GM12878 (cell line): ENCODE results near the gene SLC30A4. TPM values are rescaled to one million over a fixed set of nuclear protein-coding genes. Genes with fewer than 3 reads are reported as not detected.

Experiments
- ATAC-seq: fragments of 200-7000 bp; cut with Tn5 transposase; 3 replicates; pipeline ENCODE4 v1.9.1; 2020; ENCODE audit warnings: mild to moderate bottlenecking, moderate library complexity
- BruUV-seq: library from RNA; stranded (reverse); fragments of 400-500 nt; replicated peaks from 2 replicates; lab custom pipeline; 2021; lab: Mats Ljungman, UMichigan
- CTCF ChIA-PET: fragments of 300-600 bp; sonication (Branson Sonifier 250); formaldehyde crosslinking; extraction: SDS; loops from one replicate; lab custom pipeline; 2021; ENCODE audit warnings: inconsistent platforms; lab: Yijun Ruan, JAX
- POLR2A ChIA-PET: fragments of 350-600 bp; formaldehyde crosslinking; extraction: SDS; loops from one replicate; lab custom pipeline; 2021; ENCODE audit warnings: inconsistent platforms; lab: Charles Lee
- RAD21 ChIA-PET: fragments of 300-600 bp; sonication (Branson Sonifier 250); formaldehyde crosslinking; loops from one replicate; lab custom pipeline; 2023; ENCODE audit warnings: antibody characterized with exemption; ENCODE audit not compliant: unreplicated experiment; lab: Charles Lee
- SMC1A ChIA-PET: fragments of 300-600 bp; sonication (Branson Sonifier 250); formaldehyde crosslinking; loops from one replicate; lab custom pipeline; 2023; ENCODE audit not compliant: unreplicated experiment, uncharacterized antibody; lab: Charles Lee
- DNase-seq: peaks from one replicate; pipeline ENCODE4 v3.0.0-alpha.2; 2011; ENCODE audit warnings: low read depth, low spot score
- FAIRE-seq: peaks from 3 replicates; lab custom pipeline; 2011; peaks lifted over from hg19 to GRCh38; lab: Jason Lieb, UNC
- H2AFZ ChIP-seq: 2 replicates; pipeline ENCODE4 v1.6.0; 2011; ENCODE audit warnings: low read depth, low read length, control low read depth; ENCODE audit not compliant: control insufficient read depth
- H3K27ac ChIP-seq: 2 replicates; pipeline ENCODE4 v1.5.1; 2011; ENCODE audit warnings: control low read depth; ENCODE audit not compliant: control insufficient read depth, insufficient read depth
- H3K27me3 ChIP-seq, 2 experiments: replicated peaks in 1 of 2; 2 replicates each; pipeline versions ENCODE4 v1.6.0 to v1.6.1; 2011; ENCODE audit warnings: low read length in 1 of 2; ENCODE audit not compliant: control insufficient read depth in 2 of 2, insufficient read depth in 2 of 2
- H3K36me3 ChIP-seq, 2 experiments: 2 replicates each; pipeline ENCODE4 v1.5.1; 2011; ENCODE audit warnings: low read length in 1 of 2; ENCODE audit not compliant: control insufficient read depth in 2 of 2, insufficient read depth in 2 of 2
- H3K4me1 ChIP-seq: 2 replicates; pipeline ENCODE4 v1.6.1; 2011; ENCODE audit warnings: mild to moderate bottlenecking, low read length, moderate library complexity, mixed read lengths; ENCODE audit not compliant: control insufficient read depth, insufficient read depth
- H3K4me2 ChIP-seq: 2 replicates; pipeline ENCODE4 v1.6.0; 2011; ENCODE audit warnings: control low read depth; ENCODE audit not compliant: control insufficient read depth, insufficient read depth
- H3K4me3 ChIP-seq: fragments of 200-600 bp; sonication (generic); 2 replicates; pipeline ENCODE4 v1.5.1; 2016
- H3K79me2 ChIP-seq: 2 replicates; pipeline ENCODE4 v1.6.0; 2011; ENCODE audit warnings: low read length; ENCODE audit not compliant: control insufficient read depth, insufficient read depth
- H3K9ac ChIP-seq: 2 replicates; pipeline ENCODE4 v1.8.0; 2011; ENCODE audit warnings: low read length, control low read depth, mixed read lengths; ENCODE audit not compliant: control insufficient read depth, insufficient read depth
- H3K9me3 ChIP-seq: replicated peaks from 3 replicates; pipeline ENCODE4 v1.5.1; 2011; ENCODE audit warnings: mild to moderate bottlenecking, low read length; ENCODE audit not compliant: control insufficient read depth, insufficient read depth
- H4K20me1 ChIP-seq: 2 replicates; pipeline ENCODE4 v1.6.0; 2011; ENCODE audit not compliant: control insufficient read depth, insufficient read depth
- HDGF ChIP-seq: fragments of 450-650 bp; IDR thresholded peaks from 2 replicates; pipeline ENCODE4 v1.6.1; 2016; ENCODE audit warnings: antibody characterized with exemption
- IRF4 ChIP-seq: IDR thresholded peaks from 2 replicates; pipeline ENCODE4 v1.6.1; 2011; ENCODE audit warnings: low read depth, low read length
- KAT2A ChIP-seq: conservative IDR thresholded peaks from 2 replicates; pipeline ENCODE4 v1.6.1; 2011; ENCODE audit warnings: low read depth, low read length; ENCODE audit not compliant: control insufficient read depth
- ZNF274 ChIP-seq: IDR thresholded peaks from one replicate; pipeline ENCODE4 v1.8.0; 2011; ENCODE audit not compliant: insufficient read length, insufficient read depth
- in situ Hi-C: fragments of 300-500 bp; cut with MboI; formaldehyde crosslinking; loops from 9 replicates; pipeline ENCODE4 v1.14.3; 2018; ENCODE audit warnings: mixed read lengths
- intact Hi-C: fragments of 100-400 bp; cut with micrococcal nuclease; formaldehyde crosslinking; loops from one replicate; pipeline ENCODE4 v1.14.2; 2022; ENCODE audit not compliant: unreplicated experiment
- polyA plus RNA-seq, 11 experiments: library from polyadenylated mRNA; depleted of rRNA in 4 of 11; unstranded in 6 of 11; stranded (reverse) in 5 of 11; fragments of >200 nt; fragmentation: Nextera tagmentation in 4 of 11; fragmentation: Illumina TruSeq in 1 of 11; extraction: Ambion mirVana in 4 of 11; extraction: Trizol in 1 of 11; gene quantifications; 1 replicate in 1 of 11; 2 replicates in 10 of 11; pipeline versions ENCODE4 v1.2.1 to v1.2.3, GENCODE V29; 2011 to 2016; ENCODE audit warnings: inconsistent platforms in 2 of 11, missing spikeins in 2 of 11, low read depth in 1 of 11
- total RNA-seq, 4 experiments: library from RNA; depleted of rRNA in 3 of 4; stranded (reverse); fragments of >200 nt in 3 of 4; fragmentation: Illumina TruSeq in 1 of 4; extraction: Trizol in 1 of 4; gene quantifications; 2 replicates each; pipeline versions ENCODE4 v1.2.1 to v1.2.3, GENCODE V29; 2013 to 2021
- TF ChIP-seq, protein P1 (sequence below): fragments of 450-650 bp; formaldehyde crosslinking; IDR thresholded peaks from 2 replicates; pipeline ENCODE4 v1.4.0; 2022; ENCODE audit warnings: mild to moderate bottlenecking, moderate library complexity
- TF ChIP-seq, protein P2 (sequence below): fragments of 450-650 bp; IDR thresholded peaks from 2 replicates; pipeline ENCODE4 v1.6.1; 2018; ENCODE audit warnings: mild to moderate bottlenecking, low read depth, moderate library complexity; ENCODE audit not compliant: partially characterized antibody

The SLC30A4 gene
- total and polyA plus RNA-seq, 10 of the 15 experiments (the other 5 are each of a cell fraction or from before 2014, with no cell fraction given), result 0.05 to 0.31 (median 0.20) TPM

DNA sequence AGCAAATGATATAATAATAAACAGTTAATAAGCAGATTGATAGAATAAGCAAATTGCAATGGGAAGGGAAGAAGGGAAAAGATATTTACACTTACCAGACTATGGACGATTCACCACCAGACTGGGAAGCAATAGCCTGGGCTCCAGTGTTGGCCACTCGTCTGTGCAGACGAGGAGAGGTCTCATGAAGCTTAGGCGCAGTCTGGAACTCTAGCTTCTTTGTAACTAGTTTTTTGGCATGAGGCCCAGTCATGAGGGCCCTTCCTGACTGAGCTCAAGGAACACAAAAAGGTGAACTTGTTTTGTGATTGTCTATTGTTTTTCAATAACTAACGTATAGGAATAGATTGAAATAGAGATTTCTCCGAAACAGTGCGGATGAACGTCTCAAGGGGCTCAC lies 80.9 kb downstream of the SLC30A4 start (continued):
- TF ChIP-seq, protein P1, sequence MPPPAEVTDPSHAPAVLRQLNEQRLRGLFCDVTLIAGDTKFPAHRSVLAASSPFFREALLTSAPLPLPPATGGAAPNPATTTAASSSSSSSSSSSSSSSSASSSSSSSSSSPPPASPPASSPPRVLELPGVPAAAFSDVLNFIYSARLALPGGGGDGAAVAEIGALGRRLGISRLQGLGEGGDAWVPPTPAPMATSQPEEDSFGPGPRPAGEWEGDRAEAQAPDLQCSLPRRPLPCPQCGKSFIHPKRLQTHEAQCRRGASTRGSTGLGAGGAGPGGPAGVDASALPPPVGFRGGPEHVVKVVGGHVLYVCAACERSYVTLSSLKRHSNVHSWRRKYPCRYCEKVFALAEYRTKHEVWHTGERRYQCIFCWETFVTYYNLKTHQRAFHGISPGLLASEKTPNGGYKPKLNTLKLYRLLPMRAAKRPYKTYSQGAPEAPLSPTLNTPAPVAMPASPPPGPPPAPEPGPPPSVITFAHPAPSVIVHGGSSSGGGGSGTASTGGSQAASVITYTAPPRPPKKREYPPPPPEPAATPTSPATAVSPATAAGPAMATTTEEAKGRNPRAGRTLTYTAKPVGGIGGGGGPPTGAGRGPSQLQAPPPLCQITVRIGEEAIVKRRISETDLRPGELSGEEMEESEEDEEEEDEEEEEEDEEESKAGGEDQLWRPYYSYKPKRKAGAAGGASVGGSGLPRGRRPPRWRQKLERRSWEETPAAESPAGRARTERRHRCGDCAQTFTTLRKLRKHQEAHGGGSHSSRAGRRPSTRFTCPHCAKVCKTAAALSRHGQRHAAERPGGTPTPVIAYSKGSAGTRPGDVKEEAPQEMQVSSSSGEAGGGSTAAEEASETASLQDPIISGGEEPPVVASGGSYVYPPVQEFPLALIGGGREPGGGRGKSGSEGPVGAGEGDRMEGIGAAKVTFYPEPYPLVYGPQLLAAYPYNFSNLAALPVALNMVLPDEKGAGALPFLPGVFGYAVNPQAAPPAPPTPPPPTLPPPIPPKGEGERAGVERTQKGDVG (CRISPR knock-in tag), result no peak

DNA sequence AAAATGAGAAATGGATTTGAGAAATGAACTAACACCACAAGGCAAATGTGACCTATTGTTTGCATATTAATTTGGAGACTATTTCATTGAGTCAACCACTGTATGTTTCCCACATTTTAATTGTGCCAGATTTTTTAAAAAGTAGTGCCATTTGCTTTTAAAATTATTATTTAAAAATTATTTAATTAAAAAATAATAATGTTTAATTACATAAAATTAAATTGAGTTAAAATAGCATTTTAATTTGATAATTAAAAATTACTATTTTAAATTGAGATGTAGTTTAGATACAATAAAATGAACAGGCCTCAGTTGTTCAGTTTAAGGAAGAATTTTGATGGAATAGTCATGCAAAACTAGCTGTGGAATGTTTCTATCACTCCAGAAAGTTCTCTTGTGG lies 81.5 kb downstream of the SLC30A4 start:
- no peaks in the 10 kb centered on the region for H3K27me3 ChIP-seq
- no peak for TF ChIP-seq HDGF
- TF ChIP-seq KAT2A, result no peak
- TF ChIP-seq, protein P2, sequence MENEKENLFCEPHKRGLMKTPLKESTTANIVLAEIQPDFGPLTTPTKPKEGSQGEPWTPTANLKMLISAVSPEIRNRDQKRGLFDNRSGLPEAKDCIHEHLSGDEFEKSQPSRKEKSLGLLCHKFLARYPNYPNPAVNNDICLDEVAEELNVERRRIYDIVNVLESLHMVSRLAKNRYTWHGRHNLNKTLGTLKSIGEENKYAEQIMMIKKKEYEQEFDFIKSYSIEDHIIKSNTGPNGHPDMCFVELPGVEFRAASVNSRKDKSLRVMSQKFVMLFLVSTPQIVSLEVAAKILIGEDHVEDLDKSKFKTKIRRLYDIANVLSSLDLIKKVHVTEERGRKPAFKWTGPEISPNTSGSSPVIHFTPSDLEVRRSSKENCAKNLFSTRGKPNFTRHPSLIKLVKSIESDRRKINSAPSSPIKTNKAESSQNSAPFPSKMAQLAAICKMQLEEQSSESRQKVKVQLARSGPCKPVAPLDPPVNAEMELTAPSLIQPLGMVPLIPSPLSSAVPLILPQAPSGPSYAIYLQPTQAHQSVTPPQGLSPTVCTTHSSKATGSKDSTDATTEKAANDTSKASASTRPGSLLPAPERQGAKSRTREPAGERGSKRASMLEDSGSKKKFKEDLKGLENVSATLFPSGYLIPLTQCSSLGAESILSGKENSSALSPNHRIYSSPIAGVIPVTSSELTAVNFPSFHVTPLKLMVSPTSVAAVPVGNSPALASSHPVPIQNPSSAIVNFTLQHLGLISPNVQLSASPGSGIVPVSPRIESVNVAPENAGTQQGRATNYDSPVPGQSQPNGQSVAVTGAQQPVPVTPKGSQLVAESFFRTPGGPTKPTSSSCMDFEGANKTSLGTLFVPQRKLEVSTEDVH, result no peak
- no peak for TF ChIP-seq IRF4
- no peak for TF ChIP-seq ZNF274
- peaks cover 8% of the 10 kb centered on the region; the same call in 1 of the 2 replicates for H3K4me1 ChIP-seq
- intact Hi-C loops (no loop called here), in situ Hi-C loops (no loop called here)
- no TSS peak for BruUV-seq
- H4K20me1 ChIP-seq, result no peaks in the 10 kb centered on the region
- H2AFZ ChIP-seq, result no peak overlapping the region
- RAD21 ChIA-PET, result interaction anchor here (1.3 kb wide), 1 partner anchor 170 kb away, joined by 3 read pairs; no protein-coding TSS in a partner anchor
- CTCF ChIA-PET, result interaction anchor here (2.8 to 3.6 kb wide), 2 partner anchors 10 to 17 kb away, joined by 14 to 21 read pairs; no protein-coding TSS in a partner anchor
- H3K9me3 ChIP-seq, result no peaks in the 10 kb centered on the region
- ATAC-seq (no peak), FAIRE-seq (no peak), DNase-seq (no peak)
- H3K4me3 ChIP-seq, result no peak overlapping the region
- SMC1A ChIA-PET, result interaction anchor here (1.2 to 1.3 kb wide), 2 partner anchors 7 to 17 kb away, joined by 3 to 7 read pairs; no protein-coding TSS in a partner anchor
- no peak overlapping the region for H3K27ac ChIP-seq
- no peak overlapping the region for H3K4me2 ChIP-seq
- no peak overlapping the region for H3K9ac ChIP-seq
- H3K79me2 ChIP-seq, result no peaks in the 10 kb centered on the region
- POLR2A ChIA-PET, result no interaction called here
- H3K36me3 ChIP-seq, result no peaks in the 10 kb centered on the region
